Measurements from ENCODE around the gene LRRC28. TPM values are rescaled to one million over a fixed set of nuclear protein-coding genes. Genes with fewer than 3 reads are reported as not detected.
"Not testable (repeated sequence)": the region's sequence is repeated elsewhere in the genome, so short reads cannot be mapped to it uniquely, and the experiment has no call there.

The LRRC28 gene
- total RNA-seq, 1 donor from 2014 or later: 17.2 TPM

DNA sequence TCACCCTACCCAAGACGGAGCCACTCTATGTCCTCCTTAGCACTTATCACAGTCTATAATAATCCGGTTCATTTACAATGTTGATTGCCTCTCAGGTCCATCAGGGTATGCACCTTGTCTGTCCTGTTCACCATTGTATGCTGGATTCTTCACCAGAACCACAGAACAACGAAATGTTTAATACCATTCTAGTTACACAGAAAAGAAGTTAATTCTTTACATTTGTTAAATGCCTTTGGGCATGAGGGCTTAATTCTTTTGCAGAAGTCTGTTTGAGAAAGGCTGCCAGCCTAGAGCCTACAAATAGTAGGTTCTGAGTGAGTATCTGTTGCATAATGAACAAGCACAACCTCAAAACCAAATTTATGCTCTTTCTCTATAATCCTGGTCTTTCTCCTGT is 24.5 kb upstream of the LRRC28 start:
- H3K36me3 ChIP-seq (ENCODE audit: control insufficient read depth in 3 of 3, insufficient read depth in 3 of 3, low read length in 3 of 3): peaks cover 6 to 31% (median 28%) of the 10 kb centered on the region in 3 donors
- H3K27ac ChIP-seq (ENCODE audit: low read depth, low read length): no peak overlapping the region
- H3K27me3 ChIP-seq (ENCODE audit: control insufficient read depth in 3 of 3, insufficient read depth in 3 of 3, low read length in 3 of 3): no peaks in the 10 kb centered on the region
- H3K4me3 ChIP-seq (ENCODE audit: low read length in 3 of 3): no peak overlapping the region
- H3K9ac ChIP-seq (ENCODE audit: low read depth in 1 of 3, low read length in 3 of 3): no peak overlapping the region
- no peaks in the 10 kb centered on the region for H3K9me3 ChIP-seq (ENCODE audit: control insufficient read depth in 3 of 3, low read length in 3 of 3)
- H3K4me1 ChIP-seq (ENCODE audit: control insufficient read depth in 3 of 3, insufficient read depth in 3 of 3, low read length in 3 of 3): no peaks in the 10 kb centered on the region

DNA sequence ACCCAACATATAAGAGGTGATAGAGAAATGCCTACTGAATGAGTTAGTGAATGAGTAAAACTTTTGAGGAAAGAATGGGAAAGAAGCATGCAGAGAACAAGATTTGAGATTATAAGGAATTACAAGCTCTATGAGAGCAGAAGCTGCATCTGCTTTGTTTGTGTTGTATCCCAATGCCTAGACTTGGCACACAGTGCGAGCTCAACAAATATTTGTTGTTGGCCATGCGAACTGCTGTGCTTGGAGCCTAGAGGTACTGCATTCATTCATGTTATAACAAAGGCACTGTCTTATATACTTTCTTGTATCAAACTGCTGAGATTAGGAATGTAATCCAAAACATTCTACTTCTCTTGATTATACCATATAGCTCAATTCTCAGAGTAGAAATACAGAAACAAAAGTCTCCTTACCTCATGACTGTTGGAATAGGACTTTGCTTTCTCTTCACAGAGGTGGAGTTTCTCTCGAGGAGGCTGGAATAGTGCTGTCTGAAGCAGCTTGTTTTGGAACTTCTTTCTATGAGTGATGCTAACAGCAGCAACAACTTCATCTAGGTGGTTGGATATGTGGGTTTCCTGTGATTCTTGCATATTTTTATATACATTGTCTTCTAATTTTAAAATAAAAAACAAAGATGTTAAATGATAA is 23.0 kb upstream of the LRRC28 start:
- Histone ChIP-seq H3K4me3 (ENCODE audit: low read length in 3 of 3) (no peak overlapping the region), H3K9ac (ENCODE audit: low read depth in 1 of 3, low read length in 3 of 3) (no peak overlapping the region), H3K9me3 (ENCODE audit: control insufficient read depth in 3 of 3, low read length in 3 of 3) (no peaks in the 10 kb centered on the region), H3K27ac (ENCODE audit: low read depth, low read length) (no peak overlapping the region), H3K36me3 (ENCODE audit: control insufficient read depth in 3 of 3, insufficient read depth in 3 of 3, low read length in 3 of 3) (peaks cover 6 to 28% (median 27%) of the 10 kb centered on the region in 3 donors), H3K4me1 (ENCODE audit: control insufficient read depth in 3 of 3, insufficient read depth in 3 of 3, low read length in 3 of 3) (no peaks in the 10 kb centered on the region), H3K27me3 (ENCODE audit: control insufficient read depth in 3 of 3, insufficient read depth in 3 of 3, low read length in 3 of 3) (no peaks in the 10 kb centered on the region)

DNA sequence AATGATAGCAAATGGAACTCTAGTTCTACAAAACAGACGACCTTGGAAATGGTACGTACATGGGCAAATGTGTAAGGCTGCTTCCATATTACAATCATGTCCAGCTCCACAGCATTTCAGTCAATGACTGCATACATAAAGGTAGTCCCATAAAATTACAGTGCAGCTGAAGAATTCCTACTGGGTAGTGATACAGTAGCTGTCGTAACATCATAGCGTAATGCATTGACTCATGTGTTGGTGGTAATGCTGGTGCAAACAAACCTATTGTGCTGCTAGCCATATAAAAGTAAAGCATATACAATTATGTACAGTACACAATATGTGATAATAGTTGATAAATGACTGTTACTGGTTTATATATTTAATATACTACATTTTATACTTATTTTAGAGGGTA is 20.4 kb upstream of the LRRC28 start:
- H3K9me3 ChIP-seq (ENCODE audit: control insufficient read depth in 3 of 3, low read length in 3 of 3): no peaks in the 10 kb centered on the region
- H3K4me1 ChIP-seq (ENCODE audit: control insufficient read depth in 3 of 3, insufficient read depth in 3 of 3, low read length in 3 of 3): no peaks in the 10 kb centered on the region
- H3K9ac ChIP-seq (ENCODE audit: low read depth in 1 of 3, low read length in 3 of 3): no peak overlapping the region
- no peak overlapping the region for H3K27ac ChIP-seq (ENCODE audit: low read depth, low read length)
- peaks cover 6 to 18% (median 14%) of the 10 kb centered on the region in 3 donors for H3K36me3 ChIP-seq (ENCODE audit: control insufficient read depth in 3 of 3, insufficient read depth in 3 of 3, low read length in 3 of 3)
- no peaks in the 10 kb centered on the region for H3K27me3 ChIP-seq (ENCODE audit: control insufficient read depth in 3 of 3, insufficient read depth in 3 of 3, low read length in 3 of 3)
- H3K4me3 ChIP-seq (ENCODE audit: low read length in 3 of 3): no peak overlapping the region

DNA sequence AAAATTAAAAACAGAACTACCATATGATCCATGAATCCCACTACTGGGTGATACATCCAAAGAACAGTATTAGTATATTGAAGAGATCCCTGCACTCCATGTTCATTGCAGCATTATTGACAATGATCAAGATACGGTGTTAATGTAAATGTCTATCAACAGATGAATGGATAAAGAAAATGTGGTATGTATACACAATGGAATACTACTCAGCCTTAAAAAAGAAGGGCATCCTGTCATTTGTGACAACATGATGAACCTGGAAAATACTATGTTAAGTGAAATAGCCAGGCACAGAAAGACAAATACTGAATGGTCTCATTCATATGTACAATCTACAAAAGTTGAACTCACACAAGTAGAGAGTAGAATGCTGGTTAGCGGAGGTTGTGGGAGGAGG is 18.5 kb upstream of the LRRC28 start:
- no peak overlapping the region for H3K4me3 ChIP-seq (ENCODE audit: low read length in 3 of 3)
- no peaks in the 10 kb centered on the region for H3K27me3 ChIP-seq (ENCODE audit: control insufficient read depth in 3 of 3, insufficient read depth in 3 of 3, low read length in 3 of 3)
- no peak overlapping the region for H3K27ac ChIP-seq (ENCODE audit: low read depth, low read length)
- H3K4me1 ChIP-seq (ENCODE audit: control insufficient read depth in 3 of 3, insufficient read depth in 3 of 3, low read length in 3 of 3): no peaks in the 10 kb centered on the region
- H3K9me3 ChIP-seq (ENCODE audit: control insufficient read depth in 3 of 3, low read length in 3 of 3): no peaks in the 10 kb centered on the region
- H3K9ac ChIP-seq (ENCODE audit: low read depth in 1 of 3, low read length in 3 of 3): no peak overlapping the region
- peaks cover 5 to 10% (median 5%) of the 10 kb centered on the region in 3 donors for H3K36me3 ChIP-seq (ENCODE audit: control insufficient read depth in 3 of 3, insufficient read depth in 3 of 3, low read length in 3 of 3)

DNA sequence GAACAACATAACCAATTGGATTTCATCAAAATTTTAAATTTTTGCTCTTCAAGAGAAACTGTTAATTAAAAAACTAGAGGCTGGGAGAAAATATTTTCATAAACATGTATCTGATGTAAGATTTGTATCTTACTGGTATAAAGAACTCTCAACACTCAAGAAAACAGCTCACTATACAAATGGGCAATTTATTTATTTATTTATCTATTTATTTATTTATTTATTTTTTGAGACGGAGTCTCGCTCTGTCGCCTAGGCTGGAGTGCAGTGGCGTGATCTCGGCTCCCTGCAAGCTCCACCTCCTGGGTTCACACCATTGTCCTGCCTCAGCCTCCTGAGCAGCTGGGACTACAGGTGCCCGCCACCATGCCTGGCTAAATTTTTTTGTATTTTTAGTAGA is 17.1 kb upstream of the LRRC28 start:
- not testable (repeated sequence) for H3K9me3 ChIP-seq (ENCODE audit: control insufficient read depth in 3 of 3, low read length in 3 of 3); H3K27me3 ChIP-seq (ENCODE audit: control insufficient read depth in 3 of 3, insufficient read depth in 3 of 3, low read length in 3 of 3); H3K4me1 ChIP-seq (ENCODE audit: control insufficient read depth in 3 of 3, insufficient read depth in 3 of 3, low read length in 3 of 3); H3K9ac ChIP-seq (ENCODE audit: low read depth in 1 of 3, low read length in 3 of 3); H3K4me3 ChIP-seq (ENCODE audit: low read length in 3 of 3); H3K27ac ChIP-seq (ENCODE audit: low read depth, low read length)
- H3K36me3 ChIP-seq (ENCODE audit: control insufficient read depth in 3 of 3, insufficient read depth in 3 of 3, low read length in 3 of 3): peaks cover 0 to 12% (median 0%) of the 10 kb centered on the region in 3 donors

DNA sequence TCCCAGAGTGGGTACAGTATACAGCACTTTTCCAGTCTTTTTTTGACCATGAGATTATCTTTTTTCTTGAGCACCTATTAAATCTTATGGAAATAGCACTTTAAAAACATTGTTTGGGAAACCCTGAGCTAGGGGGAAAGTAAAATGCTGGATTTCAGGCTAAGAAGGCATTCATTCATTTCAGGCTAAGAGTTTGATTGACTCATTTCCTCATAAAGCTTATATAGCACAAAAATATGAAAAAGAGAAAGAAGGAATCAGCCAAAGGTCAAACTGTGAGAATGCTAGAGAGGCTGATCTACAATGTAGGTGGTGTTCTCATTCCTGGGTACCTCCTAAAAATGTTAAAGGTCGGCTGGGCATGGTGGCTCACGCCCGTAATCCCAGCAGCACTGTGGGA is 12.4 kb upstream of the LRRC28 start:
- H3K9me3 ChIP-seq (ENCODE audit: control insufficient read depth in 3 of 3, low read length in 3 of 3): no peaks in the 10 kb centered on the region
- no peak overlapping the region for H3K4me3 ChIP-seq (ENCODE audit: low read length in 3 of 3)
- H3K9ac ChIP-seq (ENCODE audit: low read depth in 1 of 3, low read length in 3 of 3): no peak overlapping the region
- H3K27ac ChIP-seq (ENCODE audit: low read depth, low read length): no peak overlapping the region
- H3K36me3 ChIP-seq (ENCODE audit: control insufficient read depth in 3 of 3, insufficient read depth in 3 of 3, low read length in 3 of 3): peaks cover 3 to 14% (median 6%) of the 10 kb centered on the region in 3 donors
- H3K27me3 ChIP-seq (ENCODE audit: control insufficient read depth in 3 of 3, insufficient read depth in 3 of 3, low read length in 3 of 3): no peaks in the 10 kb centered on the region
- no peaks in the 10 kb centered on the region for H3K4me1 ChIP-seq (ENCODE audit: control insufficient read depth in 3 of 3, insufficient read depth in 3 of 3, low read length in 3 of 3)

DNA sequence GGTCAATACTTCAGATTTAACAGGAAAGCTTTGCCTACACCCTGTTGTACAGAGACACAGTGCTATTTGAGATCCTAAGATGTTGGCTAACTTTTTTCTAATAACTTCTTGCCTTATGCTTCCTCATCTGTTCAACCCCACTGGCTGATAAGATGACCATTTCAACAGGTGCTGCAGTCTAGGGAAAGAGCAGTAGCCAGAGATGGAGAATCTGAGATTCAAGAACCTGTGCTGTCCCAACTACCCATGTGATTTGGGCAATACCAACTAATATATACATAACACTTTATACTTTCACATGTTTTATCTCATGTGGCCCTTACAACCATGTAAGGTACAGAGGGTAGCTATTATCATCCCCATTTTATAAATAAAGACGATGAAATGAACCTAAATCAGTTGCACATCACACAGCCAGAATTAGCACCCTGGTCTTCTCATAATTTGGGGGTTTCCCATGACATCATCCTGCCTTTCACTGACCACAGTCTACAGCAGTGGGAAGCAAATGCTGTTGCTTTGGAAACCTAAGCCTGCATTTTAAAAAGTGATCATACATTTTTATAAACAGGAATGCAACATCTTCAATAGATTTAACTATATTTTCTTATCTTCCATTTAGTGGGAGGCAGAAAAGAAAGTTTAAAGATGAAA is 11.6 kb upstream of the LRRC28 start:
- Histone ChIP-seq H3K27me3 (ENCODE audit: control insufficient read depth in 3 of 3, insufficient read depth in 3 of 3, low read length in 3 of 3) (no peaks in the 10 kb centered on the region), H3K27ac (ENCODE audit: low read depth, low read length) (no peak overlapping the region), H3K4me3 (ENCODE audit: low read length in 3 of 3) (no peak overlapping the region), H3K36me3 (ENCODE audit: control insufficient read depth in 3 of 3, insufficient read depth in 3 of 3, low read length in 3 of 3) (peaks cover 3 to 14% (median 6%) of the 10 kb centered on the region in 3 donors), H3K9me3 (ENCODE audit: control insufficient read depth in 3 of 3, low read length in 3 of 3) (no peaks in the 10 kb centered on the region), H3K4me1 (ENCODE audit: control insufficient read depth in 3 of 3, insufficient read depth in 3 of 3, low read length in 3 of 3) (no peaks in the 10 kb centered on the region), H3K9ac (ENCODE audit: low read depth in 1 of 3, low read length in 3 of 3) (no peak overlapping the region)

DNA sequence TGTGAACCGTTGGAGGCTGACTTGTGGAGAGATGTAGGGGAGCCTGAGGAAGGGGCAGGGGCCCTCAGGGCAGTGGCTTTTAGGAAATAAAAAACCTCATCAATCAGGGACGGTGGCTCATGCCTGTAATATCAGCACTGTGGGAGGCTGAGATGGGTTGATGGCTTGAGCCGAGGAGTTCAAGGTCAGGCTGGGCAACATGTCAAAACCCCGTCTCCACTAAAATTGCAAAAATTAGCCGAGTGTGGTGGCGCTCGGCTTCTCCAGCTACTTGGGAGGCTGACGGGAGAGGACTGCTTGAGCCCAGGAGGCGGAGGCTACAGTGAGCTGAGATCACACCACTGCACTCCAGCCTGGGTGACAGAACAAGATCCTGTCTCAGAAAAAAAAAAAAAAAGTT is 9.5 kb upstream of the LRRC28 start:
- Histone ChIP-seq H3K9ac (ENCODE audit: low read depth in 1 of 3, low read length in 3 of 3) (no peak overlapping the region), H3K9me3 (ENCODE audit: control insufficient read depth in 3 of 3, low read length in 3 of 3) (no peaks in the 10 kb centered on the region), H3K4me1 (ENCODE audit: control insufficient read depth in 3 of 3, insufficient read depth in 3 of 3, low read length in 3 of 3) (peaks cover 0 to under 1% (median 0%) of the 10 kb centered on the region in 3 donors), H3K27ac (ENCODE audit: low read depth, low read length) (no peak overlapping the region), H3K4me3 (ENCODE audit: low read length in 3 of 3) (no peak overlapping the region), H3K27me3 (ENCODE audit: control insufficient read depth in 3 of 3, insufficient read depth in 3 of 3, low read length in 3 of 3) (no peaks in the 10 kb centered on the region), H3K36me3 (ENCODE audit: control insufficient read depth in 3 of 3, insufficient read depth in 3 of 3, low read length in 3 of 3) (peaks cover 3 to 14% (median 6%) of the 10 kb centered on the region in 3 donors)

DNA sequence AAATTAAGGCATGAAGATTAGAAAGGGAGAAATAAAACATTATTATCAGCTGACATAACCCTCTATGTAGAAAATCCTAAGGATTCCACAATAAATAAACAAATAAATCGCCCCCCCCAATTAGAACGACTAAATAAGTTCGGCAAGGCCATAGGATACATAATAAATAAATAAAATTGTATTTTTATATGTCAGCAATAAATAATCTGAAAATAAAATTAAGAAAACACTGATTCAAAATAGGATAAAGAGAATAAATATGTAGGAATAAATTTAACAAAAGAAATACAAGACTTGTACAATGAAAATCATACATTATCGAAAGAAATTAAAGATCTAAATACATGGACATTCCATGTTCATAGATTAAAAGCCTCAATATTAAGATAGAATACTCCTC is 7.0 kb upstream of the LRRC28 start:
- Histone ChIP-seq H3K27ac (ENCODE audit: low read depth, low read length) (no peak overlapping the region), H3K4me1 (ENCODE audit: control insufficient read depth in 3 of 3, insufficient read depth in 3 of 3, low read length in 3 of 3) (peaks cover 5 to 12% (median 8%) of the 10 kb centered on the region in 3 donors), H3K9ac (ENCODE audit: low read depth in 1 of 3, low read length in 3 of 3) (no peak overlapping the region), H3K9me3 (ENCODE audit: control insufficient read depth in 3 of 3, low read length in 3 of 3) (no peaks in the 10 kb centered on the region), H3K4me3 (ENCODE audit: low read length in 3 of 3) (no peak overlapping the region), H3K36me3 (ENCODE audit: control insufficient read depth in 3 of 3, insufficient read depth in 3 of 3, low read length in 3 of 3) (peaks cover 3 to 6% (median 4%) of the 10 kb centered on the region in 3 donors), H3K27me3 (ENCODE audit: control insufficient read depth in 3 of 3, insufficient read depth in 3 of 3, low read length in 3 of 3) (no peaks in the 10 kb centered on the region)

DNA sequence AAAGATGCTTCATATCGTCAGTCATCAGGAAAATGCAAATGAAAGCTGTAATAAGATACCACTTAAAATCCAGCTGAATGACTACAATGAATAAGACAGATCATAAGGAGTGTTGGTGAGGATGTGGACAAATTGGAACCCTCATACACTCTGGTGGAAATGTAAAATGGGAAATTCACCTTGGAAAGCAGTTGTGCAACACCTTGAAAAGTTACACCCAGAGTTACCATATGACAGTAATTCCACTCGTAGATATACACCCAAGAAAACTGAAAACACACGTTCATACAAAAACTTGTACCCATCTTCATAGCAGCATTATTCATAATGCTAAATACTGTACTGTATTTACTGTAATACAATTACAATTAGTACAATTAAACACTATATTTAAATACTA is 4.2 kb upstream of the LRRC28 start:
- Histone ChIP-seq H3K27me3 (ENCODE audit: control insufficient read depth in 3 of 3, insufficient read depth in 3 of 3, low read length in 3 of 3) (no peaks in the 10 kb centered on the region), H3K9ac (ENCODE audit: low read depth in 1 of 3, low read length in 3 of 3) (no peak overlapping the region), H3K4me3 (ENCODE audit: low read length in 3 of 3) (no peak overlapping the region), H3K9me3 (ENCODE audit: control insufficient read depth in 3 of 3, low read length in 3 of 3) (no peaks in the 10 kb centered on the region), H3K4me1 (ENCODE audit: control insufficient read depth in 3 of 3, insufficient read depth in 3 of 3, low read length in 3 of 3) (peaks cover 6 to 13% (median 9%) of the 10 kb centered on the region in 3 donors), H3K27ac (ENCODE audit: low read depth, low read length) (no peak overlapping the region), H3K36me3 (ENCODE audit: control insufficient read depth in 3 of 3, insufficient read depth in 3 of 3, low read length in 3 of 3) (peaks cover 0 to 3% (median 0%) of the 10 kb centered on the region in 3 donors)
